Measurements from ENCODE around the gene PLAGL2. TPM values are rescaled to one million over a fixed set of nuclear protein-coding genes. Genes with fewer than 3 reads are reported as not detected.

Gene PLAGL2
- total and polyA plus RNA-seq, 9 of the 15 experiments (the other 6 are each of a cell fraction or from before 2014, with no cell fraction given), result 3.1 to 24.3 (median 6.4) TPM

DNA sequence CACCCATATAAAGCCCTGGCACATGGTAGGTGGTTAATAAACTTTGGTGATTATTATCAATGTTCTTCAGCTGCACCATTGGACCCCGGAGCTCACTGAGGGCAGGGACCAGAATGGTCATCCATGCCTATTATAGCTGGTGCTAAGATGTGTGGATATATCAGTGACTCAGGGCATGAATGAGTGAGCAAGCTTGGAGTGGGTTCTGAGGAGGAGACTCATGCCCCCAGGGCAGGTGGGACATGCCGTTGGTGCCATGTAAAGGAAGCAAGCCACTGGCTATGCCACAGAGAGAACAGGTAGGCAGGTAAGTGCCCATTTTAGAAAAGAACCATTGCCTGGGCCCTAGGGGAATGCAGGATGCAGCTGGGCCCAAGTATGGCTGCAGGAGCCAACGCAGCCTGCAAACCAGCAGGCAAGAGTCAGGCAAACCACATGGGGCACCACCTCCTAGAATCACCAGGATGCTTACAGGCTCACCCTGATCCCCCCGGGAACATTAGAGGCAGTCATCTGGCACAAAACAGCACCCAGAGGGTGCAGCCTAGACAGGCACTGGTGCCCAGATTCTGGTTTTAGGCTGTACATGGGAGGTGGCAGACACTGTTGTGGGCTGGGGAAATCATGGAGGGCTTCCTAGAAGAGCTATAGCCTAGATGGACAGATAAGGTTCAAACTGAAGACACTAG lies 23.5 kb downstream of the PLAGL2 start:
- H3K27me3 ChIP-seq (ENCODE audit: control insufficient read depth in 2 of 2, insufficient read depth in 2 of 2, low read length in 2 of 2), result no peaks in the 10 kb centered on the region
- WGBS (ENCODE audit: insufficient coverage, low coverage, missing lambda C conversion rate), result 13% methylated on average over 4 of the region's 4 CpGs
- H3K9me3 ChIP-seq (replicated peaks; ENCODE audit: control insufficient read depth, insufficient read depth, low read depth, low read length), result no peaks in the 10 kb centered on the region
- in situ Hi-C loops (cut with MboI) (no loop called here), intact Hi-C loops (cut with micrococcal nuclease) (no loop called here)
- TF ChIP-seq ZFP36 (IDR thresholded peaks at IDR 0.05; ENCODE audit: low read depth, low read length, partially characterized antibody) (peak; percentile 78), TARDBP (IDR thresholded peaks at IDR 0.05) (no peak)
- H3K4me3 ChIP-seq, result no peak overlapping the region
- no peak overlapping the region for H3K9ac ChIP-seq (ENCODE audit: insufficient read depth in 1 of 2, low read depth in 2 of 2, low read length in 2 of 2)
- no peak overlapping the region for H3K4me2 ChIP-seq (ENCODE audit: insufficient read depth, low read length)
- ChIA-PET CTCF (ENCODE audit: low intra/inter-chr PET ratio) (no interaction called here), POLR2A (interaction anchor here (0.6 kb wide), 2 partner anchors 9 to 15 kb away, joined by 3 to 4 read pairs; no protein-coding TSS in a partner anchor)
- no peaks in the 10 kb centered on the region for H3K79me2 ChIP-seq (ENCODE audit: control insufficient read depth, insufficient read depth, low read length)
- ATAC-seq (no peak), FAIRE-seq (no peak), DNase-seq (ENCODE audit: extremely low read depth in 1 of 4, low spot score in 3 of 4) (no peak)
- no peaks in the 10 kb centered on the region for H4K20me1 ChIP-seq (replicated peaks; ENCODE audit: control insufficient read depth, insufficient read depth, low read length)
- H3K9me1 ChIP-seq (ENCODE audit: control insufficient read depth, insufficient read depth, low read length), result no peaks in the 10 kb centered on the region
- BruUV-seq (replicated peaks), result no TSS peak
- H3K36me3 ChIP-seq (ENCODE audit: control insufficient read depth, insufficient read depth, low read length), result no peaks in the 10 kb centered on the region
- H2AFZ ChIP-seq (ENCODE audit: low read depth, low read length), result no peak overlapping the region
- no peak overlapping the region for H3K27ac ChIP-seq (ENCODE audit: extremely low read depth, low read depth, low read length)
- H3K4me1 ChIP-seq (replicated peaks in 1 of 2; ENCODE audit: control insufficient read depth in 2 of 2, insufficient read depth in 2 of 2, low read length in 2 of 2), result no peaks in the 10 kb centered on the region; a peak in 3 of 5 replicates

DNA sequence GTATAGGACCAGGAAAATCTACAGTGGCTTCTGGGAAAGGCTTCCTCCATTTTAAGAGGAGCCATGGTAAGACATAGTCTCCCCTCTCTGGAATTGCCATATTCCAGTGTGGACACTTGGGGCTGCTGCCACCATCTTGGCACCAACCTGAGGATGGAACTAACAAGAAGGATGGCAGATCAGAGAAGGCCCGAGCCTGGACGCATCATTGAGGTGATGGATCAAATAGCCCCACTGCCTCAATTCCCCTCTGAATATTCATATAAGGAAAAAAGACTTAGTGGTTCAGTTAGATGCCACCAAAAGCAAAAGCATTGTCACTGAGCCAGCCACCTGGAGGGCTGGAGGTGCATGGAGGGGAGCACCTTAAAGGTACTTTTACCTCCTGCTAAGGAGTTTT lies 25.9 kb downstream of the PLAGL2 start:
- H3K27me3 ChIP-seq (ENCODE audit: control insufficient read depth in 2 of 2, insufficient read depth in 2 of 2, low read length in 2 of 2), result no peaks in the 10 kb centered on the region
- intact Hi-C loops (cut with micrococcal nuclease) (no loop called here), in situ Hi-C loops (cut with MboI) (no loop called here)
- no peak overlapping the region for H3K9ac ChIP-seq (ENCODE audit: insufficient read depth in 1 of 2, low read depth in 2 of 2, low read length in 2 of 2)
- peak overlapping the region; percentile 38; the same call in 1 of the 2 replicates for H2AFZ ChIP-seq (ENCODE audit: low read depth, low read length)
- POLR2A ChIA-PET, result interaction anchor here (1.9 kb wide), 1 partner anchor 13 kb away, joined by 5 read pairs; no protein-coding TSS in a partner anchor
- no peaks in the 10 kb centered on the region; a peak in 2 of 5 replicates for H3K4me1 ChIP-seq (replicated peaks in 1 of 2; ENCODE audit: control insufficient read depth in 2 of 2, insufficient read depth in 2 of 2, low read length in 2 of 2)
- no TSS peak for BruUV-seq (replicated peaks)
- ATAC-seq (no peak), FAIRE-seq (no peak), DNase-seq (ENCODE audit: extremely low read depth in 1 of 4, low spot score in 3 of 4) (no peak)
- no peaks in the 10 kb centered on the region for H3K9me1 ChIP-seq (ENCODE audit: control insufficient read depth, insufficient read depth, low read length)
- CTCF ChIA-PET (ENCODE audit: low intra/inter-chr PET ratio), result no interaction called here
- no peaks in the 10 kb centered on the region for H3K36me3 ChIP-seq (ENCODE audit: control insufficient read depth, insufficient read depth, low read length)
- no peaks in the 10 kb centered on the region for H4K20me1 ChIP-seq (replicated peaks; ENCODE audit: control insufficient read depth, insufficient read depth, low read length)
- H3K27ac ChIP-seq (ENCODE audit: extremely low read depth, low read depth, low read length), result no peak overlapping the region
- TF ChIP-seq E2F3 (CRISPR knock-in tag; IDR thresholded peaks at IDR 0.05) (no peak), PHB2 (IDR thresholded peaks at IDR 0.05; ENCODE audit: low read depth) (no peak)
- TF ChIP-seq, protein P1, sequence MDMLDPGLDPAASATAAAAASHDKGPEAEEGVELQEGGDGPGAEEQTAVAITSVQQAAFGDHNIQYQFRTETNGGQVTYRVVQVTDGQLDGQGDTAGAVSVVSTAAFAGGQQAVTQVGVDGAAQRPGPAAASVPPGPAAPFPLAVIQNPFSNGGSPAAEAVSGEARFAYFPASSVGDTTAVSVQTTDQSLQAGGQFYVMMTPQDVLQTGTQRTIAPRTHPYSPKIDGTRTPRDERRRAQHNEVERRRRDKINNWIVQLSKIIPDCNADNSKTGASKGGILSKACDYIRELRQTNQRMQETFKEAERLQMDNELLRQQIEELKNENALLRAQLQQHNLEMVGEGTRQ (CRISPR knock-in tag; IDR thresholded peaks at IDR 0.05), result 0 out of 2 replicates have a peak, but pooled peaks have one; percentile 6
- H3K79me2 ChIP-seq (ENCODE audit: control insufficient read depth, insufficient read depth, low read length), result no peaks in the 10 kb centered on the region
- H3K4me2 ChIP-seq (ENCODE audit: insufficient read depth, low read length), result no peak overlapping the region
- H3K9me3 ChIP-seq (replicated peaks; ENCODE audit: control insufficient read depth, insufficient read depth, low read depth, low read length), result no peaks in the 10 kb centered on the region
- 62% methylated on average over 2 of the region's 2 CpGs for WGBS (ENCODE audit: insufficient coverage, low coverage, missing lambda C conversion rate)
- H3K4me3 ChIP-seq, result no peak overlapping the region
